Calu3 (cell line): ENCODE results near the gene EP400. TPM values are rescaled to one million over a fixed set of nuclear protein-coding genes. Genes with fewer than 3 reads are reported as not detected.
A peak's percentile ranks its signal among the peaks of the same experiment; 100 is the strongest.

Source experiments
- BruUV-seq: library from RNA; stranded (reverse); fragments of 400-500 nt; replicated peaks from 2 replicates; lab custom pipeline; 2021; lab: Mats Ljungman, UMichigan
- CTCF ChIA-PET: fragments of 300-600 bp; sonication (Branson Sonifier 250); formaldehyde crosslinking; loops from one replicate; lab custom pipeline; 2022; ENCODE audit warnings: antibody characterized with exemption; lab: Charles Lee
- DNase-seq: peaks from one replicate; pipeline ENCODE4 v3.0.0; 2022
- H3K27ac Mint-ChIP-seq: one replicate; pipeline ENCODE4 v1.8.0; 2022; ENCODE audit warnings: mixed read lengths; ENCODE audit not compliant: unreplicated experiment
- H3K27me3 Mint-ChIP-seq: one replicate; pipeline ENCODE4 v1.8.0; 2022; ENCODE audit warnings: mixed read lengths; ENCODE audit not compliant: unreplicated experiment
- H3K36me3 Mint-ChIP-seq: one replicate; pipeline ENCODE4 v1.8.0; 2022; ENCODE audit warnings: mild to moderate bottlenecking, moderate library complexity, mixed read lengths; ENCODE audit not compliant: insufficient read depth, unreplicated experiment
- H3K4me1 Mint-ChIP-seq: one replicate; pipeline ENCODE4 v1.8.0; 2022; ENCODE audit warnings: mild to moderate bottlenecking, low read depth, mixed read lengths; ENCODE audit not compliant: unreplicated experiment
- H3K4me3 Mint-ChIP-seq: one replicate; pipeline ENCODE4 v1.8.0; 2022; ENCODE audit warnings: mild to moderate bottlenecking, low read depth, moderate library complexity, mixed read lengths; ENCODE audit not compliant: unreplicated experiment
- H3K9me3 Mint-ChIP-seq: one replicate; pipeline ENCODE4 v1.8.0; 2022; ENCODE audit warnings: low read depth, mixed read lengths; ENCODE audit not compliant: unreplicated experiment
- CTCF ChIP-seq: fragments of 200-600 bp; IDR thresholded peaks from one replicate; pipeline ENCODE4 v1.8.0; 2022; ENCODE audit warnings: antibody characterized with exemption; ENCODE audit not compliant: unreplicated experiment
- intact Hi-C: fragments of 100-400 bp; cut with micrococcal nuclease; formaldehyde crosslinking; loops from one replicate; pipeline ENCODE4 v1.10.0; 2022; ENCODE audit not compliant: unreplicated experiment
- total RNA-seq: library from RNA; stranded (reverse); gene quantifications from 2 replicates; pipeline ENCODE4 v1.2.3, GENCODE V29; 2022

The EP400 gene
- total RNA-seq, 1 experiment from 2014 or later, result 88.7 TPM

- CTCF ChIA-PET, result no interaction called here
- no TSS peak for BruUV-seq
- no peak for DNase-seq
- Mint-ChIP-seq H3K4me1 (no peaks in the 10 kb centered on the region), H3K4me3 (no peak overlapping the region), H3K9me3 (no peaks in the 10 kb centered on the region), H3K36me3 (peaks cover 33% of the 10 kb centered on the region), H3K27ac (no peak overlapping the region), H3K27me3 (no peaks in the 10 kb centered on the region)
- no peak for TF ChIP-seq CTCF
- intact Hi-C loops, result no loop called here
Observed at GRCh38 chr12:132071040-132071810, 121.5 kb downstream of the EP400 start.

GRCh38 chr12:132071830-132072384, 122.2 kb downstream of the EP400 start:
- BruUV-seq, result no TSS peak
- intact Hi-C loops, result no loop called here
- Mint-ChIP-seq H3K27me3 (no peaks in the 10 kb centered on the region), H3K27ac (no peak overlapping the region), H3K4me3 (no peak overlapping the region), H3K9me3 (no peaks in the 10 kb centered on the region), H3K36me3 (peaks cover 31% of the 10 kb centered on the region), H3K4me1 (no peaks in the 10 kb centered on the region)
- no peak for TF ChIP-seq CTCF
- CTCF ChIA-PET, result no interaction called here
- no peak for DNase-seq

GRCh38 chr12:132074216-132074615, 124.5 kb downstream of the EP400 start:
- Mint-ChIP-seq H3K27ac (no peak overlapping the region), H3K9me3 (no peaks in the 10 kb centered on the region), H3K27me3 (no peaks in the 10 kb centered on the region), H3K4me3 (no peak overlapping the region), H3K36me3 (peaks cover 25% of the 10 kb centered on the region), H3K4me1 (no peaks in the 10 kb centered on the region)
- CTCF ChIA-PET, result no interaction called here
- no peak for TF ChIP-seq CTCF
- BruUV-seq, result no TSS peak
- intact Hi-C loops, result no loop called here
- DNase-seq, result no peak

- TF ChIP-seq CTCF, result peak; percentile 27
- H3K4me3 Mint-ChIP-seq, result no peak overlapping the region
- no peaks in the 10 kb centered on the region for H3K9me3 Mint-ChIP-seq
- intact Hi-C loops, result no loop called here
- no peaks in the 10 kb centered on the region for H3K4me1 Mint-ChIP-seq
- H3K36me3 Mint-ChIP-seq, result peaks cover 25% of the 10 kb centered on the region
- no peaks in the 10 kb centered on the region for H3K27me3 Mint-ChIP-seq
- BruUV-seq, result no TSS peak
- no peak overlapping the region for H3K27ac Mint-ChIP-seq
- DNase-seq, result no peak
- CTCF ChIA-PET, result no interaction called here
Observed at GRCh38 chr12:132075026-132075713, 125.4 kb downstream of the EP400 start.
